ENCODE data around the gene SLC19A3.

DNA sequence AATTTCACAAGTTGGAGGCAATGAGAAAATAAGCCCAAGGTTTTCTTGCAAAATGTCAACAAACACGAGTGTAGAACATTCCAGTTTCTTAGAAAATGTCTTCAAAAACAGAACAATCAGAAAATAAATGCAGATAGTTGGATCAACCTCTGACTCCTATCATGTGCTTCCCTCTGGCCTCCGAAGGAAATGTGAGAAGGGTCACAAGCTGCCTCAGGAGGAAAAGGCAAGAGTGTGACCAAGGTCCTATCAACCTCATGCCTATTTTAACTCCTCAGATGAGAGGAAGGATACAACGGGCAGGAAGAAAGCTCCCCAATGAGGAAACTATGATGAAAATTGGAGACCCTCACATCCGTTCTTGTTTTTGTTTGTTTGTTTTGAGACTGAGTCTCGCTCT, 43.3 kb downstream of the SLC19A3 start:
- TF ChIP-seq, protein P1, sequence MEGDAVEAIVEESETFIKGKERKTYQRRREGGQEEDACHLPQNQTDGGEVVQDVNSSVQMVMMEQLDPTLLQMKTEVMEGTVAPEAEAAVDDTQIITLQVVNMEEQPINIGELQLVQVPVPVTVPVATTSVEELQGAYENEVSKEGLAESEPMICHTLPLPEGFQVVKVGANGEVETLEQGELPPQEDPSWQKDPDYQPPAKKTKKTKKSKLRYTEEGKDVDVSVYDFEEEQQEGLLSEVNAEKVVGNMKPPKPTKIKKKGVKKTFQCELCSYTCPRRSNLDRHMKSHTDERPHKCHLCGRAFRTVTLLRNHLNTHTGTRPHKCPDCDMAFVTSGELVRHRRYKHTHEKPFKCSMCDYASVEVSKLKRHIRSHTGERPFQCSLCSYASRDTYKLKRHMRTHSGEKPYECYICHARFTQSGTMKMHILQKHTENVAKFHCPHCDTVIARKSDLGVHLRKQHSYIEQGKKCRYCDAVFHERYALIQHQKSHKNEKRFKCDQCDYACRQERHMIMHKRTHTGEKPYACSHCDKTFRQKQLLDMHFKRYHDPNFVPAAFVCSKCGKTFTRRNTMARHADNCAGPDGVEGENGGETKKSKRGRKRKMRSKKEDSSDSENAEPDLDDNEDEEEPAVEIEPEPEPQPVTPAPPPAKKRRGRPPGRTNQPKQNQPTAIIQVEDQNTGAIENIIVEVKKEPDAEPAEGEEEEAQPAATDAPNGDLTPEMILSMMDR (IDR thresholded peaks at IDR 0.05), result no peak
- TF ChIP-seq POLR2A (IDR thresholded peaks at IDR 0.05) (no peak), POLR2AphosphoS5 (IDR thresholded peaks at IDR 0.05) (no peak)

Measured in stomach (tissue), 4 donors.